Endothelial cell of umbilical vein (primary cell): Measurements from ENCODE around the gene WDR41. TPM values are rescaled to one million over a fixed set of nuclear protein-coding genes. Genes with fewer than 3 reads are reported as not detected.

ENCODE experiments used
- BruUV-seq: library from RNA; stranded (reverse); fragments of 400-500 nt; replicated peaks from 2 replicates; lab custom pipeline; 2021; lab: Mats Ljungman, UMichigan
- CTCF ChIA-PET: fragments of 300-600, 350-600 bp; sonication (Branson Sonifier 250); formaldehyde crosslinking; loops from one replicate; lab custom pipeline; 2021; ENCODE audit warnings: antibody characterized with exemption, inconsistent platforms; lab: Charles Lee
- POLR2A ChIA-PET: fragments of 300-600, 350-600 bp; sonication (Branson Sonifier 250); formaldehyde crosslinking; loops from one replicate; lab custom pipeline; 2021; ENCODE audit warnings: antibody characterized with exemption, inconsistent platforms; lab: Charles Lee
- DNase-seq: peaks from one replicate; pipeline ENCODE4 v3.0.0-alpha.2; 2011; ENCODE audit warnings: low read depth, low spot score
- FAIRE-seq: peaks from 2 replicates; lab custom pipeline; 2011; peaks lifted over from hg19 to GRCh38; lab: Jason Lieb, UNC
- H2AFZ ChIP-seq: 2 replicates; pipeline ENCODE4 v1.6.0; 2012; ENCODE audit warnings: low read depth, low read length, control low read depth, inconsistent platforms
- H3K27ac ChIP-seq: 2 replicates; pipeline ENCODE4 v1.5.1; 2011; ENCODE audit warnings: low read depth, mild to moderate bottlenecking, control low read depth, low read length, moderate library complexity; ENCODE audit not compliant: insufficient read depth
- H3K27me3 ChIP-seq, 2 experiments: 2 replicates each; pipeline versions ENCODE4 v1.6.0 to v1.6.1; 2011; ENCODE audit warnings: low read length in 2 of 2, mixed read lengths in 1 of 2; ENCODE audit not compliant: control insufficient read depth in 2 of 2, insufficient read depth in 2 of 2
- H3K36me3 ChIP-seq, 2 experiments: 2 replicates in 1 of 2; 3 replicates in 1 of 2; pipeline ENCODE4 v1.5.1; 2011; ENCODE audit warnings: low read length in 2 of 2, mild to moderate bottlenecking in 1 of 2, moderate library complexity in 1 of 2; ENCODE audit not compliant: control insufficient read depth in 2 of 2, insufficient read depth in 2 of 2; ENCODE audit errors: extremely low read depth in 1 of 2
- H3K4me1 ChIP-seq: 3 replicates; pipeline ENCODE4 v1.5.1; 2011; ENCODE audit warnings: mild to moderate bottlenecking, low read length; ENCODE audit not compliant: control insufficient read depth, insufficient read depth; ENCODE audit errors: extremely low read depth
- H3K4me2 ChIP-seq: 2 replicates; pipeline ENCODE4 v1.6.1; 2011; ENCODE audit warnings: low read length, control low read depth, mixed read lengths; ENCODE audit not compliant: insufficient read depth
- H3K4me3 ChIP-seq, 3 experiments: fragments of 200-600 bp in 1 of 3; sonication (generic), shearing (Covaris generic) in 1 of 3; replicated peaks in 1 of 3; 2 replicates each; pipeline ENCODE4 v1.5.1; 2011 to 2016; ENCODE audit warnings: control low read depth in 3 of 3, low read length in 3 of 3, mild to moderate bottlenecking in 2 of 3, inconsistent platforms in 1 of 3, low read depth in 1 of 3, moderate library complexity in 1 of 3; ENCODE audit not compliant: insufficient read depth in 1 of 3
- H3K79me2 ChIP-seq: 2 replicates; pipeline ENCODE4 v1.6.0; 2012; ENCODE audit warnings: low read length, inconsistent platforms; ENCODE audit not compliant: control insufficient read depth, insufficient read depth
- H3K9ac ChIP-seq: replicated peaks from 2 replicates; pipeline ENCODE3; 2011; ENCODE audit warnings: low read length, control low read depth; ENCODE audit not compliant: insufficient read depth; ENCODE audit errors: extremely low read depth
- H3K9me1 ChIP-seq: replicated peaks from 3 replicates; pipeline ENCODE4 v1.6.0; 2011; ENCODE audit warnings: mild to moderate bottlenecking, low read length; ENCODE audit not compliant: control insufficient read depth, insufficient read depth; ENCODE audit errors: extremely low read depth
- H3K9me3 ChIP-seq: replicated peaks from 2 replicates; pipeline ENCODE4 v1.5.1; 2012; ENCODE audit warnings: low read length, inconsistent platforms; ENCODE audit not compliant: control insufficient read depth, insufficient read depth
- H4K20me1 ChIP-seq: replicated peaks from 2 replicates; pipeline ENCODE3; 2011; ENCODE audit warnings: mild to moderate bottlenecking, low read length; ENCODE audit not compliant: control insufficient read depth, insufficient read depth; ENCODE audit errors: extremely low read depth
- CTCF ChIP-seq, 2 donors: IDR thresholded peaks; 1 replicate in 1 of 2; 2 replicates in 1 of 2; pipeline ENCODE4 v1.5.1; 2011; ENCODE audit warnings: low read length in 2 of 2, mild to moderate bottlenecking in 2 of 2, moderate library complexity in 2 of 2, control low read depth in 1 of 2, inconsistent platforms in 1 of 2, low read depth in 1 of 2; ENCODE audit not compliant: insufficient read depth in 1 of 2; ENCODE audit errors: extremely low read depth in 1 of 2
- EZH2 ChIP-seq: IDR thresholded peaks from 2 replicates; pipeline ENCODE4 v1.6.1; 2012; ENCODE audit warnings: borderline replicate concordance, low read depth, mild to moderate bottlenecking, moderate library complexity, low read length, inconsistent platforms; ENCODE audit not compliant: severe bottlenecking
- FOS ChIP-seq: IDR thresholded peaks from 2 replicates; pipeline ENCODE4 v1.6.1; 2011; ENCODE audit warnings: mild to moderate bottlenecking, low read length, moderate library complexity, borderline replicate concordance; ENCODE audit not compliant: insufficient read depth
- GATA2 ChIP-seq: IDR thresholded peaks from 2 replicates; pipeline ENCODE4 v1.7.0; 2011; ENCODE audit warnings: low read depth, mild to moderate bottlenecking, moderate library complexity, mixed read lengths, low read length; ENCODE audit not compliant: insufficient read length, insufficient read depth
- JUN ChIP-seq: IDR thresholded peaks from 2 replicates; pipeline ENCODE4 v1.6.1; 2011; ENCODE audit warnings: borderline replicate concordance, low read depth; ENCODE audit not compliant: insufficient read length, insufficient read depth
- MAX ChIP-seq: IDR thresholded peaks from 2 replicates; pipeline ENCODE4 v1.6.1; 2011; ENCODE audit not compliant: insufficient read depth, insufficient read length
- MYC ChIP-seq: IDR thresholded peaks from one replicate; pipeline ENCODE4 v1.6.1; 2011; ENCODE audit warnings: mild to moderate bottlenecking, low read depth, low read length
- POLR2A ChIP-seq: IDR thresholded peaks from 2 replicates; pipeline ENCODE4 v1.6.1; 2012; ENCODE audit warnings: low read depth, mild to moderate bottlenecking, control low read depth, low read length
- POLR2AphosphoS5 ChIP-seq: IDR thresholded peaks from 2 replicates; pipeline ENCODE4 v1.6.1; 2012; ENCODE audit warnings: low read depth, mild to moderate bottlenecking, control low read depth, low read length, moderate library complexity; ENCODE audit not compliant: insufficient read depth
- dilution Hi-C: fragments of 300-500 bp; cut with MboI; formaldehyde crosslinking; loops from one replicate; pipeline ENCODE4 v1.15.0; 2019; ENCODE audit warnings: low sequenced_read_pairs; ENCODE audit not compliant: extremely low pct_ligation_motif_present
- intact Hi-C: fragments of 100-400 bp; cut with micrococcal nuclease; formaldehyde crosslinking; loops from one replicate; pipeline ENCODE4 v1.10.0; 2022
- polyA plus RNA-seq, 4 experiments: library from polyadenylated mRNA; depleted of rRNA in 3 of 4; stranded (reverse) in 3 of 4; unstranded in 1 of 4; fragments of >200 nt; gene quantifications; 2 replicates each; pipeline versions ENCODE4 v1.2.1 to v1.2.3, GENCODE V29; 2011 to 2012; ENCODE audit warnings: missing spikeins in 1 of 4
- total RNA-seq: library from RNA; stranded (reverse); gene quantifications from 2 replicates; pipeline ENCODE4 v1.2.3, GENCODE V29; 2021

WDR41 gene
- total and polyA plus RNA-seq, 2 donors (not counting 3 experiments of a cell fraction or from before 2014, with no cell fraction given), result 10.2 to 33.6 TPM

- H3K4me1 ChIP-seq, result no peaks in the 10 kb centered on the region
- no peak overlapping the region for H2AFZ ChIP-seq
- H3K9me3 ChIP-seq, result no peaks in the 10 kb centered on the region
- TF ChIP-seq POLR2A (no peak), JUN (no peak), FOS (no peak), CTCF (IDR thresholded peaks at IDR 0.05; ENCODE audit: extremely low read depth in 1 of 2, insufficient read depth in 1 of 2, low read depth in 1 of 2, low read length in 2 of 2) (no peak), MAX (no peak), MYC (no peak), GATA2 (no peak), POLR2AphosphoS5 (no peak), EZH2 (no peak)
- H3K4me3 ChIP-seq, result no peak overlapping the region
- ChIA-PET POLR2A (no interaction called here), CTCF (interaction anchor here (1.0 kb wide), 1 partner anchor 17 kb away, joined by 4 read pairs; no protein-coding TSS in a partner anchor)
- H3K4me2 ChIP-seq, result no peak overlapping the region
- dilution Hi-C loops (no loop called here), intact Hi-C loops (no loop called here)
- FAIRE-seq (no peak), DNase-seq (no peak)
- no peaks in the 10 kb centered on the region for H3K36me3 ChIP-seq
- H4K20me1 ChIP-seq, result no peaks in the 10 kb centered on the region
- H3K79me2 ChIP-seq, result no peaks in the 10 kb centered on the region
- no peaks in the 10 kb centered on the region for H3K9me1 ChIP-seq
- H3K27me3 ChIP-seq, result no peaks in the 10 kb centered on the region
- no peak overlapping the region for H3K9ac ChIP-seq
- BruUV-seq, result no TSS peak
- H3K27ac ChIP-seq, result no peak overlapping the region
These were observed 47.8 kb downstream of the WDR41 start for GRCh38 chr5:77444356-77444755.
